Diencephalon (tissue), 1 donor: ENCODE measurements around the gene BCL7C. TPM values are rescaled to one million over a fixed set of nuclear protein-coding genes. Genes with fewer than 3 reads are reported as not detected.

Experiments
- small RNA-seq: library from RNA; depleted of rRNA; stranded (forward); fragments of <200 nt; gene quantifications from one replicate; pipeline ENCODE3, GENCODE V24; 2014
- total RNA-seq: library from RNA; depleted of rRNA; stranded (reverse); fragments of >200 nt; gene quantifications from one replicate; pipeline ENCODE4 v1.2.3, GENCODE V29; 2014

BCL7C gene
- total RNA-seq: 45.4 TPM

DNA sequence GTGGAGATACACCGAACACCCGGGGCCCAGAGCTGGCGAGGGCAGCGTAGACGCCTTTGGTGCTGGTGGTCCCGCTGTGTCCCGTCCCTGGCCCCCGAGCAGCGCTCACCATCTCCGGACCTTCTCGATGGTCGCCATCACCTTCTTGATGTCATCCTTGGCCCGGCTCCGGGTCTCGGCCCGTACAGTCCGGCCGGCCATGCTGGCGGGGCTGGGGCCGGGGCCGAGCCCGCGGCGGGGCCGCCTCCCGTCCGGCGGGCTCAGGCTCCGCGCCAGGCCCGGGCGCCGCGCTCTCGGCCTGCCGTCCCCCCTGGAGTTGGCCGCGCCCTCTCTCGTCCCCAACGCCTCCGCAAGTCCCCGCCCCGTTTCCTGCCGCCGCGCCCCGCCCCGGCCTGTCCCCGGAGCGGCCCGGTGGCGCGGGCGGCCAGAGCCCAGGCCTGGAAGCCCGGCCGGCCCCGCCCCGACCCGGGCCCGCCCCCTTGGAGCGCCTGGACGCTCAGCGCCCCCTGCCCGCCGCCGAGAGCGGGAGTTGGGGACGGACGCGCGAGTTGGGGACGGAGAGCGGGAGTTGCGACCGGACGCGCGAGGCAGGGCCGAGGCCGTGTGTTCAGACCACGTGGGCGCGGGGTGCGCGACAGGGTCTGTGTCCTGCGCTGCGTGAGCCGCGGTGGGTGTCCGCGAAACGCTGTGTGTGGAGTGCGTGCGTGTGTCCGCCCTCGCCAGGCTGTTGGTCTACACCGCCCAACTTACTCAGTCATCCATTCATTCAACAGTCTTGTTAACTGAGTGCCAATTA lies at the start of gene BCL7C:
Gene BCL7C (minus strand): TSS at position 334 of the 796 bp plus-strand sequence. CDS start 133 bp downstream, at position 201.

DNA sequence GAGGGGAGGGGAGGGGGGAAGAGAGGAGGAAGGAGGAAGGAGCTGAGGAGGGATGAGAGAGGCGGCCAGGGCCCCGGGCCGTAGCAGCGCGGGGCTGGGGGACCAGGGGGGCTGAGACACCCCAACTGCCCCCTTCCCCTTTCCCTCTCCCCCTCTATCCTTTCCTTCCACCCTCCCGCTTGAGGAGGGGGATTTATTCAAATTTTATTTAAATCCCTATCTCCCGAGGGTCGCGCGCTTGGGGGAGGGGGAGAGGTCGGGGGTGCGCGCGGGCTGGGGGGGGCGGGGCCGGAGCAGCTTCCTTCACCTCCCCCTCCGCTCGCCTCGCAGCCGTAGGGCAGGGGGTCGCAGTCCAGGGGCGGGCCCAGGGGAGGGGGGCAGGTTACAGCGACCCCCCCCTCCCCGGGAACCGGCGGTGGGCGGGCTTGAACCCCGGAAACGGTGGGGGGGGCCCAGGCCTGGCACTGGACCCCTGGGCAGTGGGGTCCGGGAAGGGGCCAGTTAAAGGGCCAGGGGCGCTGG lies 29.7 kb upstream of the BCL7C start, which contains the start of gene FBXL19:
Gene FBXL19 (plus strand): TSS at position 19 of the 522 bp plus-strand sequence. CDS start 2,183 bp downstream, outside the sequence.

DNA sequence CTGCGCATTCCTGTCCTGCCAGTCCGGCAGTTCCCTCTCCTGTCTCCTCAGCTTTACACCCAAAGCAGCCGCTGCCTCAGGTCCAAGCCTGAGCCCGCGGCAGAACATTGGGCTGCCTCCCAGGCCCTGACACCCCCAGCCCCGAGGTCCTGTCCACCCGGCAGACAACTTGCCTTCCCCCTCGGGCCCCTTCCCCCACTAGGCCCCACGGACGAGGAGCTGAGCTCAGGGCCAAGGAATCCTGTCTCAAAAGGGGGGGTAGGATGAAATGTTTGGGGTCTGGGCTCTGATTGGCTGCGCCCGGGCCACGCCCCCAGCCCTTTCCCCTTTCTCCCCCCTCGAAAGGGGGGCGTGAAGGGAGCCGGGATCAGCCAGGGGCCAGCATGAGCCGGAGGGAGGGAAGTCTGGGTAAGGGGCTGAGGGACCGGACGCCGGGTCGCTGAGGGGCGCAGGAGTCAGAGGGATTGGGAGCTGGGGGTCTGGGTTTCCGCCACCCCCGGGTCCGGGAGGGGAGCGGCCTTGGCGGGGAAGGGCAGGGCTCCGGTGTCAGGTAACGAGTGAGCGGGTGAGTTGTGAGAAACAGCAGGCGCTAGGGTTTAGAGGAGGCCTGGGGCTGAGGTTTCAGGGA lies 2.5 kb upstream of the BCL7C start, which contains the start of gene CTF1:
Gene CTF1 (plus strand): TSS at position 354 of the 628 bp plus-strand sequence. CDS start 30 bp downstream, at position 384.

Small RNA genes lying within 50 kb of the gene (small RNA-seq; reads per million reads assigned to genes)
- gene MIR4519: not detected
- not detected for gene MIR762

Other genes starting within 250 kb of the BCL7C start
- 9.0 TPM for gene PRR14, start 243.1 kb downstream of the BCL7C start, total RNA-seq
- 18.2 TPM for gene FBRS, start 235.6 kb downstream of the BCL7C start, total RNA-seq
- 24.0 TPM for gene SRCAP, start 194.9 kb downstream of the BCL7C start, total RNA-seq
- gene PHKG2, start 145.7 kb downstream of the BCL7C start, total RNA-seq: 15.0 TPM
- gene CFAP119, start 132.0 kb downstream of the BCL7C start, total RNA-seq: 8.8 TPM
- gene RNF40, start 131.8 kb downstream of the BCL7C start, total RNA-seq: 94.8 TPM
- 13.6 TPM for gene ZNF629, start 106.9 kb downstream of the BCL7C start, total RNA-seq
- gene CTF1, start 2.5 kb upstream of the BCL7C start, total RNA-seq: 0.92 TPM
- gene FBXL19, start 29.5 kb upstream of the BCL7C start, total RNA-seq: 49.8 TPM
- gene ORAI3, start 55.0 kb upstream of the BCL7C start, total RNA-seq: 6.2 TPM
- gene SETD1A, start 63.7 kb upstream of the BCL7C start, total RNA-seq: 3.9 TPM
- 3.5 TPM for gene HSD3B7, start 91.1 kb upstream of the BCL7C start, total RNA-seq
- 49.4 TPM for gene STX1B, start 116.6 kb upstream of the BCL7C start, total RNA-seq
- 21.9 TPM for gene STX4, start 139.5 kb upstream of the BCL7C start, total RNA-seq
- gene ZNF668, start 180.2 kb upstream of the BCL7C start, total RNA-seq: 7.6 TPM
- 11.8 TPM for gene ZNF646, start 180.3 kb upstream of the BCL7C start, total RNA-seq
- 2.5 TPM for gene PRSS53, start 194.9 kb upstream of the BCL7C start, total RNA-seq
- gene VKORC1, start 200.7 kb upstream of the BCL7C start, total RNA-seq: 55.6 TPM
- gene BCKDK, start 214.3 kb upstream of the BCL7C start, total RNA-seq: 17.8 TPM
- 37.4 TPM for gene KAT8, start 223.6 kb upstream of the BCL7C start, total RNA-seq
- not detected for gene PRSS8, start 241.7 kb upstream of the BCL7C start, total RNA-seq